Measurements from ENCODE around the gene PEX10. TPM values are rescaled to one million over a fixed set of nuclear protein-coding genes. Genes with fewer than 3 reads are reported as not detected.
"Not testable (repeated sequence)": the region's sequence is repeated elsewhere in the genome, so short reads cannot be mapped to it uniquely, and the experiment has no call there.

The PEX10 gene
- total RNA-seq, 1 donor from 2014 or later, result 21.2 TPM

- no peak for DNase-seq
Observed at GRCh38 chr1:2443277-2444137, 31.1 kb upstream of the PEX10 start.

GRCh38 chr1:2442661-2443060 is 30.3 kb upstream of the PEX10 start:
- DNase-seq, result no peak

- no peak for DNase-seq
Observed at GRCh38 chr1:2441746-2442145, 29.4 kb upstream of the PEX10 start.

- DNase-seq, result not testable (repeated sequence)
Observed at GRCh38 chr1:2440346-2440745, 28.0 kb upstream of the PEX10 start.

GRCh38 chr1:2439369-2439768 is 27.0 kb upstream of the PEX10 start:
- DNase-seq, result no peak

GRCh38 chr1:2438641-2439040 is 26.3 kb upstream of the PEX10 start:
- DNase-seq, result no peak

- no peak for DNase-seq
Observed at GRCh38 chr1:2438038-2438437, 25.7 kb upstream of the PEX10 start.

- no peak for DNase-seq
Observed at GRCh38 chr1:2437617-2438016, 25.3 kb upstream of the PEX10 start.

GRCh38 chr1:2436876-2437275 is 24.5 kb upstream of the PEX10 start:
- no peak for DNase-seq

GRCh38 chr1:2435746-2436355 is 23.5 kb upstream of the PEX10 start:
- DNase-seq, result no peak

GRCh38 chr1:2435091-2435490 is 22.7 kb upstream of the PEX10 start:
- no peak for DNase-seq

GRCh38 chr1:2433936-2434655 is 21.7 kb upstream of the PEX10 start:
- no peak for DNase-seq

- no peak for DNase-seq
Observed at GRCh38 chr1:2433196-2433595, 20.8 kb upstream of the PEX10 start.

- no peak for DNase-seq
Observed at GRCh38 chr1:2432441-2432844, 20.1 kb upstream of the PEX10 start.

GRCh38 chr1:2431518-2431917 is 19.2 kb upstream of the PEX10 start:
- DNase-seq, result no peak

GRCh38 chr1:2431103-2431502 is 18.7 kb upstream of the PEX10 start:
- no peak for DNase-seq

- DNase-seq, result no peak
Observed at GRCh38 chr1:2430592-2430973, 18.2 kb upstream of the PEX10 start.

GRCh38 chr1:2429780-2430591 is 17.6 kb upstream of the PEX10 start:
- no peak for DNase-seq

- no peak for DNase-seq
Observed at GRCh38 chr1:2428490-2428889, 16.1 kb upstream of the PEX10 start.

GRCh38 chr1:2427976-2428375 is 15.6 kb upstream of the PEX10 start:
- DNase-seq, result no peak

GRCh38 chr1:2427051-2427450 is 14.7 kb upstream of the PEX10 start:
- no peak for DNase-seq

- no peak for DNase-seq
Observed at GRCh38 chr1:2426540-2426939, 14.2 kb upstream of the PEX10 start.

GRCh38 chr1:2425892-2426291 is 13.5 kb upstream of the PEX10 start:
- DNase-seq, result no peak
